Heart left ventricle (tissue), 13 donors: ENCODE measurements around the gene FAM53A.

Experiments
- CTCF ChIP-seq, 12 donors: fragments of 200-600 bp; sonication (generic) in 4 of 12; IDR thresholded peaks; one replicate each; pipeline versions ENCODE4 v1.5.0 to v1.8.0; 2018 to 2022; ENCODE audit warnings: antibody characterized with exemption in 12 of 12, mild to moderate bottlenecking in 5 of 12
- POLR2A ChIP-seq, 2 donors: fragments of 450-650 bp; IDR thresholded peaks; one replicate each; pipeline ENCODE4 v1.6.1; 2017; ENCODE audit warnings: antibody characterized with exemption in 2 of 2, mild to moderate bottlenecking in 2 of 2, moderate library complexity in 2 of 2
- donor health status: ischemic (EF 13 %, LVEDD 7.1; RV severe dilation, severe dysfunction).
- donor health status: DM: no; HTN: yes; CAD: no.
- donor health status: DM: no; HTN: no; CAD: no.
- donor health status: ischemic (EF 25% LVEDD 6.9; RV normal size, moderate dysfunction).
- donor health status: ischemic (EF 25% LVEDD 5.7; RV mildly dilated, moderate dysfunction).
- donor health status: ischemic (EF 35%, LVEDD 5.7; RV mildly dilated, moderate dysfunction).
- donor health status: nonischemic (EF 11% LVEDD 7.7; RV severe dilation, severe dysfunction).
- donor health status: DM: yes; HTN: yes; CAD: no.
- donor health status: PGD.
- donor health status: ischemic (EF 29% LVEDD 5.4; RV normal size, mild dysfunction).
- donor health status: nonischemic (EF 23%, LVEDD 6.1; RV moderate dilation, normal function).

DNA sequence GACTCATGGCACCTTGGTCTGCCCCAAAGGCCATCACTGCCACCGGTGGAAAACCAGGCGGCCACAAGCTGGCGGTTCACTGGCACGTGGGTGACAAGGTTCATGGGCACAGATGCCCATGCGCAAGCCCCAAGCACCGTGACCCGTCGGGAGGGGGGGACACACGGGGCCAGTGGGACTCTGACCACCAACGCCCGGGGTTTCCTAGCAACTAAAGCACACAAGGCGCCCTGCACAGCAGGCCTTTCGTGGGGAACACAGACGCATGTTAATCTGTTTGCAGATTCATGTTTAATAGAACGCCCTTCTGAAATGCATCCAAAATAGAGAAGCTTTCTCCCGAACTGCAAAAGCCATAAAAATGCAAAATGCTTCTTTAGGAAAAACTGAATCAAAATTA, 43.9 kb downstream of the FAM53A start:
- TF ChIP-seq CTCF (IDR thresholded peaks at IDR 0.05) (no peak), POLR2A (IDR thresholded peaks at IDR 0.05) (no peak)
